NCI-H69 (cell line): ENCODE measurements around the gene EFNA3.

Experiments
- DNase-seq: peaks from one replicate; lab custom pipeline; 2025; lab: John Stamatoyannopoulos, UW

The EFNA3 gene

DNA sequence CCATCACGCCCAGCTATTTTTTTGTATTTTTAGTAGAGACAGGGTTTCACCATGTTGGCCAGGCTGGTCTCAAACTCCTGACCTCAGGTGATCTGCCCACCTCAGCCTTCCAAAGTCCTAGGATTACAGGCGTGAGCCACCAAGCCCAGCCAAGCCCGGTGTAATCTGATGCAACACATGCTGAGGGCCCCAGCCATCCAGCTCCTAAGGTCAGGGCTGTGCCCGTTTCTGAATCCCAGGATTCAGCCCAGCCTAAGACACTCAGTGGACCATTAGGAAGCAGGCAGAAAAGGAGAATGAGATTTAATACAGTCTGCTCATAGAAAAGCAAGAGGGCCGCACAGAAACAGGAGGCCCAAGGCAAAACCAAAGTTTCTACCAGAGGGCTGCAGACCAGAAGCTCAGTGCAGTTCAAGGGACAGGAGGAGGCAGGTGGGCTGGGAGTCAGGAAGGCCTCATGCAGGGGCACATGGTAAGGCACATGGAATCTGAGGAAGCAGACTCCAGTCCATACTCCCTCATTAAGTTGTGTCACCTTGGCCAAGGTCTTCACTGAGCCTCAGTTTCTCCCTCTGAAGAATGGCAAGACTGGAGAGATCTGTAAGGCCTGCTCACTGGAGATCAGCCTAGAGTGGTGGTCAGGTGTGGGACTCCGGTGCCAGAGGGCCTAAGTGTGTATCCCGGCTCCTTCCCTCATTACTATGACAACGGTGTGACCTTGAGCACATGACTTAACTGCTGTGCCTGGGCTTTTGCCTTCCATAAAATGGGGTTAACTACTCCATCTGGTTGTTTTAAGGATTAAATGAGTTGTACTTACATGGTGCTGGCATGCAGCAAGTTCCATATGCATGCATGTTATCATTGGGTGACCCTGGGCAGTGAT is 29.9 kb upstream of the EFNA3 start:
- DNase-seq, result no peak

DNA sequence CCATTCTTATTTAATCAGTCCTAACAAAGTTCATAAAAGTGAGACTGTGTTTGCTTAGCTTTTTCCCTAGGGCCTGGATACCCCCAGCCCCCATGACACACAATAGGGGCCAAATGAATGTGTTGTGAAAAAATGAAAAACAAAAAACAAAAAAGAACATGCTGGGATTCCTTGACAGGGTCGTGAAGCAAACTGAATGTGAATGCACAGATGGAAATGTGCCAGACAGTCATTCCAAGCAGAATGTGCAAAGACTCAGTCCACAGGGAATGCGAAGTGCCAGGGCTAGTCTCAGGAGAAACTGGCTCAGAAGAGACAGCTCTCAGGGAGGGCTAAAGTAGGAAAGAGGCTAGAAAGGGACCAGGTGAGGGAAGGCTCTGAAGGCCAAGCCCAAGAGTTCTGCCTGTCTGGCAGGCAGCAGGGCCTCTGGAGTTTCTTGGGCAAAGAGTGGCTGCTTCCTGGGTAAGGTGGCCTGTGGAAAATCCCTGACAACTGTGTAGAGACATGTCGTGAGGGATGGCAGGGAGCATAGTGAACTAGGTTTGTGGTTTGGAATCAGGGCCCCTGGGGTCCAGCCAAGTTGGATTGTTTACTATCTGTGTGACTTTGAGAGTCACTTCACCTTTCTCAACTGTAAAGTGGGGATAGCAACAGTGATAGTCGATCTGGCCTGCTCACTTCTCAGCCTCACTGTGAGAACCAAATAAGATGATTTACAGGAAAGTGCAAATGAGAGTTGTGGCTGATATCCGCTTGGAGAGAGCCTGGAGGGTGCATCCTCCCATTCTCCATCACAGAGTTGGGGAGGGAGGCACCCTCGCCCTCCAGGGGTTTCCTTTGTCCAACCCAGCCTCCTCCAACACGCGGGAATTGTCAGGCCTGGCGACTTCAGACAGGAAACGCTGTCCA is 28.7 kb upstream of the EFNA3 start:
- DNase-seq, result peak; percentile 53

GRCh38 chr1:155050560-155051341 is 27.9 kb upstream of the EFNA3 start, which contains the start of gene ADAM15:
Gene ADAM15 (plus strand): TSS chr1:155051316. CDS start chr1:155051387, 71 bp downstream.
- peak; percentile 96 for DNase-seq

DNA sequence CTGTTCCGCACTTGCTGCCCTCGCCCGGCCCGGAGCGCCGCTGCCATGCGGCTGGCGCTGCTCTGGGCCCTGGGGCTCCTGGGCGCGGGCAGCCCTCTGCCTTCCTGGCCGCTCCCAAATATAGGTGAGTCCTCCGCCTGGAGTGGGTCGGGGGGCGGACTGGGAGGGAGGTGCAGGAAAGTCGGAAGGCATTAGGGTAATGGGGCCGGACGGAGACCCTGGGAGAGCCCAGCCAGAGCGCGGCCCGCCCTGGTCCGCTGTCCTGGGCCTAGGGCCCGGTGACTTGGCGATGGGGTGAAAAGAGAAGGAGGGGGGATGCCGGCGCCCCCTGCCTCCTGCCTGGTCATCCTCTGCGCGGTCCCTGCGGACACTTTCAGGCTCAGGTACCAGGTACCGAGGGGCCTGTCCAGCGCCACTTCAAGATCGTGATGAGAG is 27.3 kb upstream of the EFNA3 start:
- no peak for DNase-seq

DNA sequence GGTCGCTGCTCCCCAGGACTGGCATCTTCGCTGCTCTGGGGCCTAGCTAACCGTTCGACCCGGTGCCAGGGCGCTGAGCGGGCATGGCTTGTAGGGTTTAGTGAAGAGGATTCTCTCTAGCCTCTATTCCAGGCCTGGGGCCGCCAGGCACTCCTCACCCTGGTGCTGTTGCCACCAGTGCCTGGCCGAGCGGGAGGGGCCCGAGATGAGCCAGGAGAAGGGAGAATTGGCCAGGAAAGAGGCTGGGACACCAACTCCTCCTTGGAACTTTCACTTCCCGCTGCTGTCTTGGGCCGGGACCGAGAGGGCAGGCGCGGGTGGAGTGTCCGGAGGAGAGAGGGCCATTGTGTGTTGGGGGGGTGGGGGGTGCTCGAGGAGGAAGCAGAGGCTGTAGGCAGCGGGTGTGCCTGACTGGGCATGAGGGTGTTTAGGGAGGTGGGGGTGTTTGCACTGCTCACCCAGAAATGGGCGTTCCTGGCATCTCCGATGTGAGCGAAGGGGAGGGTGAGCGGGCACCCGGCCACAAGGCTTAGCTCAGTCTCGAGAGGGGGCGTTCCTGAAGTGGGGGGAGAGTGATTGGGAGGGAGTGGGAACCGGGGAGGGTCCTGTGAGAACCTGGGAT is 26.7 kb upstream of the EFNA3 start:
- DNase-seq, result peak; percentile 77

- peak; percentile 40 for DNase-seq
These were observed 25.9 kb upstream of the EFNA3 start for GRCh38 chr1:155052439-155053395.

- DNase-seq, result no peak
These were observed 25.0 kb upstream of the EFNA3 start for GRCh38 chr1:155053531-155054105.

- DNase-seq, result no peak
These were observed 21.5 kb upstream of the EFNA3 start for GRCh38 chr1:155057104-155057503.

DNA sequence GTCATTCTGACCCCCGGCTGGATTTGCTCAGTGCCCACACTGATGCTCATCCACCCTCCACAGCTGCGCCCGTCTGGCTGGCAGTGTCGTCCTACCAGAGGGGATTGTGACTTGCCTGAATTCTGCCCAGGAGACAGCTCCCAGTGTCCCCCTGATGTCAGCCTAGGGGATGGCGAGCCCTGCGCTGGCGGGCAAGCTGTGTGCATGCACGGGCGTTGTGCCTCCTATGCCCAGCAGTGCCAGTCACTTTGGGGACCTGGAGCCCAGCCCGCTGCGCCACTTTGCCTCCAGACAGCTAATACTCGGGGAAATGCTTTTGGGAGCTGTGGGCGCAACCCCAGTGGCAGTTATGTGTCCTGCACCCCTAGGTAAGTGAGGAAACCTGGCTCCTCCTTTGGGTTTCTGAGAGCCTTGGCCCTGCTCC is 20.8 kb upstream of the EFNA3 start:
- DNase-seq, result no peak

GRCh38 chr1:155060736-155061135 is 17.9 kb upstream of the EFNA3 start:
- DNase-seq, result no peak

GRCh38 chr1:155061381-155062150 is 17.1 kb upstream of the EFNA3 start:
- DNase-seq, result peak; percentile 95

- peak; percentile 69 for DNase-seq
These were observed 16.4 kb upstream of the EFNA3 start for GRCh38 chr1:155062151-155062686.

GRCh38 chr1:155062702-155063411 is 15.8 kb upstream of the EFNA3 start:
- peak; percentile 84 for DNase-seq

DNA sequence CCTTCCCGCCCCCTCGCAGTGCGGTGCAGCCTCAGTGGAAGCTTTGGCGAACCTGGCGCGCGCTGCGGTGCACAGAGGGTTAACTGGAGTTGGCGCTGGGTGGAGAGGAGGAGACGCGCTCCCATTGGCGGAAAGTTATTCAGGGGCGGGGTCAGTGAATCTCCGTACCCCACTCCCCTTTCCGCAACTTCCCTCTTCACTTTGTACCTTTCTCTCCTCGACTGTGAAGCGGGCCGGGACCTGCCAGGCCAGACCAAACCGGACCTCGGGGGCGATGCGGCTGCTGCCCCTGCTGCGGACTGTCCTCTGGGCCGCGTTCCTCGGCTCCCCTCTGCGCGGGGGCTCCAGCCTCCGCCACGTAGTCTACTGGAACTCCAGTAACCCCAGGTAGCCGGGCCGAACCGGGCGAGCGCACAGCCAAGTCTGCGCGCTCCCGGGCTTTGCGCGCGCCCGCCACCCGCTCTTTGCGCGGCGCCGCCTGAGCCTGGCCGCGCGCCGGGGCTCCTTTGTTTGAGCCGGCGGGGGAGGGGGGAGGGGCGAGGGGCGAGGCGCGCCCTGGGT is 15.0 kb upstream of the EFNA3 start, which contains the start of gene EFNA4:
Gene EFNA4 (plus strand): TSS at position 191 of the 561 bp plus-strand sequence. CDS start 84 bp downstream, at position 275.
- peak; percentile 90 for DNase-seq

GRCh38 chr1:155064111-155064831 is 14.4 kb upstream of the EFNA3 start:
- peak; percentile 76 for DNase-seq

GRCh38 chr1:155064832-155065429 is 13.7 kb upstream of the EFNA3 start:
- no peak for DNase-seq
